NCI-H226 (cell line): ENCODE data around the gene CDKAL1.
A peak's percentile ranks its signal among the peaks of the same experiment; 100 is the strongest.

Experiments
- DNase-seq: peaks from one replicate; pipeline ENCODE4 v3.0.0-alpha.2; 2015

CDKAL1 gene

DNA sequence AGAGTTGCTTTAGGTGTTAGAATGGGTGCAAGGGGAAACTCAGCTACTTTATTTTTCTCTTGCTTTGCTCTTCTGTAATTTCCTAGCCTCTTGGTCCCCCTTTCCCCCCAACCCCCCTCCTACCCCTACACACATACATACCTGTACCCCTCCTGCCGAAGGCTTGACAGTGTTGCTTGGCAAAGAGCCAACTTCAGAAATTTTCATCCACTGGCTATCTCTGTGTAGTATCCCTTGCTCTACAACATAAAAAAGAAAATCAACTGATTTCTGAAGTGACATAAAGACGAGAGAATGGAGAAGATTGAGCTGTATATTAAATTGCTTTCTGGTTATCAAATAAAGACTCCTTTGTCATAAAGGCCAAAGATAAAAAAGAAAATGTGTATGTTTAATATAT is 561.2 kb downstream of the CDKAL1 start:
- DNase-seq = no peak

DNA sequence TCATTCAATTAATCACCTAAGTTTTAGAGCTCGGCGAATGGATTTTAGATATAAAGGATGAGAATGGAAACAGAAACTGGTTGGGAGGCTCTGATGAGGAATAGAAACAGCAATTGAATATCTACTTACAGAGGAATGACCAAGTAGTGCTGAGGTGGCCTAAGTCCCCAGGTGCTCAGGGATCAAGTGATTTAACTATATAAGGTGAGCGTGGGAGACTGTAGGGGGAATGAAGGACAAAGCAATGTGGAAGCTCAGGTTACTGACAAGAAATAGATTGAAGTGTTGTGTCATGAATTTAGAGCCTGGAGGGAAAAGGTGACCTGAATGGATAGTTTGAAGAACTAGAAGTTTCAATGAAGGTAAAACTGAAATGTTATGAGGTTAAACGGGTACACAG is 563.9 kb downstream of the CDKAL1 start:
- DNase-seq = no peak

DNA sequence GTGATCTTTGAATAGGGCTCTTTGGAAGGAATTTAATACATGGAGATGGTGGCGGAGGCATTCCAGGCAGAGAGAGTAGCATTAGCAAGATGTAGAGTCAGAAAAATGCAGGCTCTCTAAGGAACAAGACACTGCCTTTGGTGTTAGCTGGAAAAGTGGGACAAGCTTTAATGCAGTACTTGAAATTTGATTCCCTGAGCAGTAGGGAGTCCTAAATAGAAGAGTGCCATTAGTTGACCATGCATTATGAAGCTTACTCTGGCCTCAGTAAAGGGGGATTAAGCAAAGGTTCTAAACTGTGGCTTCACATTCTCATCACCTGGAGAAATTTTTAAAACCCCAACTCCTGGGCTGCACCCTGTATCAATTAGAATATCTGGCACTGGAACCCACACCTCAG is 564.5 kb downstream of the CDKAL1 start:
- no peak for DNase-seq

DNA sequence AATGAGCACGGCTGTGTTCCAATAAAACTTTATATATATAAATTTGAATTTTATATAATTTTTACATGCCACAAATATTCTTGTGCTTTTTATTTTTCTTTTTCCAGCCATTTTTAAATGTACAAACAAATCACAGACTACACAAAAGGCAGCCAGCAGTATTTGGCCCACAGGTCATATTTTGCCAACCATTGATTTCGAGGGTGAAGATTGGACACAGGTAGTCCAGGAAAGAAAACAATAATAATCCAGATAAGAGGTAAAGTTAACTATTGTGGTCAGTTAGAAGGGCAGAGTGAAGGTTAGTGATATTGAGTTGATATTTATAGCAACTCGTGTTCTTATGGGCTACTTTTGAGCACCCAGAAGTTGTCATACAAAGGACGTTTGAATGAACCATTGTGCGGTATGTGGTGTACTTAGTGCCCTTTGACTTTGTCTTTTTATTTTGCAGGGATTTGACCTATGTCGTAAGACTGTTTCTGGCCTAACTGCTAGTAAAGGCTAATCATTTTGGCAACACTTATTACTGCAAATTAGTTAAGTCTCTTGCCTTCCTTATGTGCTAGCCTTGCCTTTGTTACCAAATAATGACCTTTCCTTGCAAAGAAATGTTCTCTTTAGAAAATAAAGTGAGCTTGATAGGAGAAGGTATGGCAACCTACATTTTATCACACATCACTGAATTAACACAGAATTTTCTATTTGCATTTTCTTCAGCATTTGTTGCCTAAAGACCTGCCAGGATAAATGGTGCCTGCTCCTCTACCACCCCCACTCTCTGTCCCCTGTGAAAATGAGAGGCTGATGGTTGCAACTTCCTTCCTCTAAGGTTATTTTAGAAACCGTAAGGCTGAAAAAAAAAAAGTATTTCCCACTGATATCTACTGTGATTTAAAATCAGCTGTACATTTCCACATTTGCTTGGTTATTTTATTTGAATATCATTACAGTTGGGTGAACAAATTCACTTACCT is 565.4 kb downstream of the CDKAL1 start:
- DNase-seq = no peak

DNA sequence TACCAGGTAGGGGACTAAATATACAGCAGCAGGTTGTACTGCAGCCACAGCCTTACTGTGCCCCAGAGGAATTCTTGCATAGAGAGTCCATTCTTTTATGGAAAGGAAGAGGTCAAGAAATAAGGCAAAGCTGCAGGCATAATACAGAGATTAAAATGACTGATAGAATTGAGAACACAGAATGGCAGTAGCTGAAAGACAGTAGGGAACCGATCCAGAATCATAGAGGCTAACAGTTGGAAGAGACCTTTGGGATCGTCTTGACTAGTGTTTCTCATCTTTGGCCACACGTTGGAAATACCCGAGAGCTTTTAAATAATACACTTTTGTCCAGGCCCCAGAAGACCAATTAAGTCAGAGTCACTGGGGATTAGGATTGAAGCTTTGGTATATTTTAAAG is 566.7 kb downstream of the CDKAL1 start:
- DNase-seq = no peak

DNA sequence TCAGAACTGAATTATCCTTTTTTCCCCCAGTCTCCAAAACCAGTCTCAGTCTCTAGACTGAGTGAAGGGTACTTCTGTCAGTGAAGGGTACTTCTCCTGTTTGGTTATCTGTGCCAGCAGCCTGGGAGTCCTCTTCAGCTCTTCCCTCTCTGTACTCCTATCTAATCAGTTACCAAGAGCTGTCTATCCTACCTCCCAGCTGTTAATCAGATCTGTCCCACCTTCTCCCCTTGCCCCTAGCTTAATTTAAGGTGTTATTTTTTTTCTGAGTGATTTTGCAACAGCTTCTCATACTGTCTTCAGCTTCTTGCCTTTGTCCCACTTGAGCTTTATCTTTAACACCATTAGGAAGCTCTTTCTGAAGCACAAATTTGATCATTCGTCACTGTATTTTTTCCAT is 567.4 kb downstream of the CDKAL1 start:
- no peak for DNase-seq

DNA sequence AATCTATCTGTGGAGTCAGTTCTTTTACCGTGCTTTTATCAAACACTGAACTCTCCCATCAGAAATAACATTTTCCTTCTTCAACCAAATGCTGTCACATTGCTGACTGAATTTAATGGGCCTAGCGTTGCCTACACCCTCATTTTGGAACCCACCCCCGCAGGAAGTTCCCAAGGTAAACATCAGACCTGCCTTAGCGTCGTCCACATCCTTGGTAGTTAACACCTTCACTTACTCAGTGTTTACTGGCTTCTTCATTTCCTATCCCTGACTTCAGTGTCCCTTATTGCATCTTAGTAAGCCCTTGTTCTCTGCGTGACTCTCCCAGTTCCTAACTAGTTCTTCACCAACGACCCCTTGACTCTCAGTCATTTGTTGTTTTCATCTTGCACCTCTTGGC is 567.9 kb downstream of the CDKAL1 start:
- DNase-seq = no peak

DNA sequence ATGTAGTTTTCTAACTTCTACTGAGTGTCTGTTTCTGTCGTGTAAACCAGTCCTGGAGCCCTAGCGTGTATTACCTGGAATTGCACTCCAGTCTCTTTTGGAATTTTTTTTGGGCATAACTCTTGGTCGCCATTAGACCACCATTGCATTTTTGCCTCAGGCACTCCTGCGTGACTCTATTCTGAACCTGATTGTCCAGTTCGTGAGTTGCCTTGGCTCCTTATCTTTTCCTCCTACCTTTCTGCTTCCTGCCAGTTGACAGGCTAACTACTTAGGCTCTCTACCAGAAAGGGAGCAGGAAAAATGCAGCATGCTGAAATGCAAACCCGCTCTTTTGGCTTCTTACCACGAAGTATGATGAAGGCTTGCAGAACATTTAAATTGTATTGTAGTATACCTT is 568.4 kb downstream of the CDKAL1 start:
- no peak for DNase-seq

DNA sequence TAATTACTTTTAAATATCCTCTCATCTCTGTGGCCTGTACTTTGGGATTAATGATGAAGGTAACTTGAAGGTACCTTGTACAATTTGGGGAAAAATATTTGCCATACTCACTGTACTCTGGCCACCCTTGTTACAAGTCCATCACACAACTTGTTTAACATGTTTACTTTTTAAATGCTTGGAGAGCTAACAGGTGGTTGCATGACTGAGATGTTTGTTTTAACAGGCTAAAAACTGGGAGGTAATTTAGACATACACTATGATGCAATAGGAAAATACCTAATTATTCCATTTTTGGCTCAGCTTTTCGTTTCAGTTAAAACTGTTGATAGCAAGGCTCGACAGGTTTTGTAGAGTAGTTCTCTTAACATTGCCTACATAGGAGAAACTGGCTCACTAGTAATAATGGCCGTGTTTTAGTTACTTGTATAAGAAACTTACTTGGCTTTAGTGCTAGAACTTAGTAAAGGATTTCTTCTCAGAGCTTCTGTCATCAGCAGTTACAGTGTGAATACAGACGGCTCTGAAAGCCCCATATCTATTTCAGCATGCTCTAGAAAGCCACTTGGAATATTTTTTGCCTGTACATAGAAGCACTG is 569.5 kb downstream of the CDKAL1 start:
- DNase-seq = no peak

DNA sequence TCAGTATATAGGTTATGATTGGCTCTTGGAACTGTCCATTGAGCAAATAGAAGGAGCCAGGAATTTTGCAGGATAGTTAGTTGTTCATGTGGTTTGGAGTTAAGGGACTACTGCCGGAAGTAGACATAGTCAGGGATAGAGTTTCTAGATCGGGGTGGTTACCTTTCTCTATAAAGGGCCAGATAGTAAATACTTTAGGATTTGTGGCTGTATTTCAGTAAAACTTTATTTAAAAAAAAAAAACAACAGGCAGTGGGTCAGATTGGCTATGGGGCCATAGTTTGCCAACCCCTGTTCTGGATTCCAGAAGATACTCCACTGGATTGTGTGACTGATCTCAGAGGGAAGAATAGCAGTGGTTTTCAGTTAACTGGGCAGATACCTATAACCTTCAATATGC is 570.0 kb downstream of the CDKAL1 start:
- DNase-seq = no peak

DNA sequence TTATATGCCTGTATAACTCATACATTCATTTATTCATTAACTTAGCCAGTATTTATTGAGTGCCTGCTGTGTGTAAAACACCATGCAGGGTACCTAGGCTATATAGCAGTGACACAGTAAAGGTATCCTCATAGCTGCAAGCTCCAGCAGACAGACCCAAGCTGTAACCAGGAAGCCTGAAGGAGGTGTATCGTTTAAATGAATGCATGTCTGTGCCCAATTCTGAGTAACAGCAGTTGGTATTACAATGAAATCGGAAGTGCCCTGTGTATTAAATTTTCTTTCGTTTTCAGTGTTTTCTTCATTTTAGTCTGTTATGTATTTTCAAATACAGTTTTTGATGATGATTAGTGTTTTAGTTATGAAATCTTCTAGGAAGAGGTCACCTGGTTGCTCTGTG is 573.5 kb downstream of the CDKAL1 start:
- DNase-seq = no peak

DNA sequence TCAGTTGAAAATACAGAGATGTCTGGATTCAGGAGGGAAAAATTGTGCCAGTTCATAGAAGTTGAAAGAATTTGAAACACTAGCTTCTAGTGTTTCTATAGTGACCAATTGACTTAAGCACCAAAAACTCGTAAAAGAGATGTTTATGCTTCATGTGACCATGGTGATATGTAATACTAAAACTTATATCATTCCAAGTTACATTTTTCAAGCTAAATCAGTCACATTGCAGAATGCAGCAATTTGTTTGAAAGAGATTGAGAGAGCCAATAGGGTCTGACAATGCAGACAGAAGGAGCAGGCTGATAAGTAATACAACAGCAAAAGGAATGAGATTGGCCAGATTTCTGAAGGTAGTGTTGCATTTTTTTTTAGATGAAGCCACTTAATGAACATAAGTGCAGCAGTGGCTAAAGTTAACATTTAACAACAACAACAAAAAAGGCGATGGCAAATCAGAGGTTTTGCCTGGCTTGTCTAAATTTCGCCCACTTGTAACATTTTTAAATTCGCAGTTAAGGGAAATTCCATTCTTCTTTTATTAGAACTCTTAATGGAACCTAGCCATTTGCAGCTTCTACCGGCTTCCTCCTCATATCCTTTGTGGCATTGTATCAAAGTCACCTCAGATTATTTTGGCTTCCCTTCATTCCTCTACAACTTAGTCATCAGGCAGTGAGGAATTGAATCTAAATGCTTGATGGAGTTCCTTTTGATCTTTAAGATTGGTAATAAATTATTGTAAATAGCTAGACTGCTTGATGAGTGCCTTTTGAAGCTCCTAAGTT is 575.3 kb downstream of the CDKAL1 start:
- DNase-seq = peak; percentile 67

DNA sequence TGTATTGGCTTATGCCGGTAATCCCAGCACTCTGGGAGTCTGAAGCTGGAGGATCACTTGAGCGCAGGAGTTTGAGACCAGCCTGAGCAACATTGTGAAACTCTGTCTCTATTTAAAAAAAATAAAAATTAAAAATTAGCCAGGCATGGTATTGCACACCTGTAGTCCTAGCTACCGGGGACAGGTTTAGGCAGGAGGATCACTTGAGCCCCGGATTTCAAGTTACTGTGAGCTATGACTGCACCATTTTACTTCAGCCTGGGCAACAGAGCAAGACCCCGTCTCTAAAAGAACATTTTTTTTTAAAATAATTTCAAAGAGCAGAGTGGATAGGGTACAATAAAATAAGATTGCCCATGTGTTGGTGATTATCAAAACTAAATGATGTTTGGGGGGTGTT is 576.4 kb downstream of the CDKAL1 start:
- DNase-seq = no peak

DNA sequence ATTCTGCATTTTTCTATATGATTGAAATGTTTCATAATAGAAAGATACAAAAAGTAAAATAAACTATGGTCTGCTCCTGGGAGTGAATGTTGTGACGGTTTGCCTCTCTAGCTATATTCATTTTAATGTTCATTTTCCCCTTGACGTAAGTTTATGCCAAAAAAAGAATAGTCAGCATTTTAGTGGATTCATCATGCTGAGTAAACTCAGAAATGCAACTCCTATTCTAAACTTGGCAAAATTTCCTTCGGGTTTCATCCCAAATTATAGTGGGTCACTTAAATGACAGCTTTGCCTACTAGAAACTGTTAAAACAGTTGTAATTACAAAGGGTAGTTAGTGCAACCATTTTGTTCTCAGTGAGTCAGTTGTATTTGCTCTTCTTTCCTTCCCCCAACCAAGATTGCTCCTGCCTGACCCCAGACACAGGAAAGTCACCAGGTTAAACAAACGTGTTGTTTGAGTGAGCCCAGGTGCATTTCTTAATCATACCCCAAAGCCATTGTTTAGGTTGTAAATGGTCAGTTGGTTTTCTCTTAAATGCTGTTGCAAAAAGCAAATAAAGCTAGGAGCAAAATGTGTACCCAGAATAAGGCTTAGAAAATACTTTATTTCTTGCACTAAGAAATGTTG is 577.0 kb downstream of the CDKAL1 start:
- no peak for DNase-seq

DNA sequence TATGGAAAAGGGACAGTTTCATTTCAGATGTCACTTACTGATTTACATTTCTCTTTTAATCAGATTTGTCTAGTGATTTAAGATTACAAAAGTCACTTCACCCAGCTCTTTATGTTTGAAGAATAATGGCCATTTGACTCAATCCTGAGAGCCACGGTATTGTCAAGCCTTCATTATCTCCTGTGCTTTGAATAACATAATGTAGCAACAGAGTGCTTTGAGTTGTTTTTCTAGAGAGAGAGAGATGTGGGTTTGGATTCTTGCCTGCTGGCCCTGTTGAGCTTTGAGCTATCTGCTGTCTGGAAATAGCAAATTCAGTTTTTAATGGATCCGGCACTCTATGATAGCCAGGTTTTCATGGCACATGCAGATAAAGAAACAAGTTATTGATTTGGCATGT is 580.9 kb downstream of the CDKAL1 start:
- peak; percentile 31 for DNase-seq

DNA sequence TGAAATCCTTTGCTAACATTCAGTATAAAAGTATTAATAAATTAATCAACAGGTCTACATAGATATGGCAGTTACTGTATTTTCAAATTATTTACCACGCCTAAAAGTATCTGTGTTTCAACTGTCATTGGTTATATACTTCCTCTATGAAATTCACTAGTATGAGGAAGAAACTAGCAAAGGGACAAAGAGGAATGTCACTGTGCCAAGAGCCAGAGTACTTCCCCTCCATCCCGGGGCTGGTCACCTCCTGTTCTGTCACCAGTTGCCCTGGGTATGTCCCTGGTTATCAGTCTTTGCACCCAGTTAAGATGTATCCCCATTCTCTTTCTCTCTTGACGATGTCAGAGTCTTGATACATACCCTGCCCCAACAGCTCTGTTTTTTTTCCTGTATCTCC is 582.5 kb downstream of the CDKAL1 start:
- DNase-seq = no peak

DNA sequence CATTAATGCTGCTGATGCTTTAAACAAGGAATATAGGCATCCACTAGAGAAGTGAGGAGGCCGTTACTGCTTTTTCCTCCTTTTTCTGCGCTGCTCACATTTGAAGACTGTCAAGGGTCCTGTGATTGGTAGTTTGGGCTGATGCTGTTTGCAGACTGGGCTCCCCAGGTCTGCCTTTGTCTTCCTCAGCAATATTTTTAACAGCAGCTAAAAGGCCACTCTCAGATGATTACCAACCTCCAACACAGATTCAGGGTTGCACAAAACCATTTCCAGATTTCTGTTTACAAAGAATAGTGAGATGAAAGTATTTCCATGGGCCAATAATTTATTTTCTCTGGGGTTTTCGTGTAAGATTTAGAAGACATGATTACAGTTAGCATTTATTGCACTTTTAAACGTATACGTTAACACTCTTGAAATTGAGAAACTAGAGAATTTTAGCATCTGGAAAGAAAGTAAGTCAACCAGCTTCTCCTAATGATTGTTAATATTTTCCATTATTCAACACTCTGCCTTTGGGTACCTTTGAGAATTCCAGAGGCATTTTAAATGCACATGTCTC is 584.0 kb downstream of the CDKAL1 start:
- no peak for DNase-seq

DNA sequence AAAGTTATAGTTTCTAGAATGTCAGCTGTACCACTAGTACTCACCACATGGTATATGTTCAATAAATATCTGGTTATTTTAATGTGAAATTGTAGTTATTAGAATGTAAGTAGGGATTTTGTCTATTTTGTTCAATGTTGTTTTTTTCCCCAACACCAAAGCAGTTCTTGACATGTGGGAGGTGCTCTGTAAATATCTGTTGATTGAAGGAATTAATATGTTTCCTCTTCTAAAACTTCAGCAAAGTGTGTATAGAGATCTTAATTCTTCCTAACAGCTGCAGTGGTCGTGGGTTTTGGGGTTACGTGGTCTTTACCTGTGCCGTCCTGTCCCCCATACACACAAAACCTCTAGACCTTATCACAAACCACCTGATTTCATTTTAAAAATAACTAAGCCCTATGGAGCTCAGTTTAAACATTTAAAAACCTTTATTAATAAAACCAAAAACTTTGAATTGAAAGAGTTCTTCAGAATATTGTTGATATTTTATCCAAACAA is 587.4 kb downstream of the CDKAL1 start:
- no peak for DNase-seq

DNA sequence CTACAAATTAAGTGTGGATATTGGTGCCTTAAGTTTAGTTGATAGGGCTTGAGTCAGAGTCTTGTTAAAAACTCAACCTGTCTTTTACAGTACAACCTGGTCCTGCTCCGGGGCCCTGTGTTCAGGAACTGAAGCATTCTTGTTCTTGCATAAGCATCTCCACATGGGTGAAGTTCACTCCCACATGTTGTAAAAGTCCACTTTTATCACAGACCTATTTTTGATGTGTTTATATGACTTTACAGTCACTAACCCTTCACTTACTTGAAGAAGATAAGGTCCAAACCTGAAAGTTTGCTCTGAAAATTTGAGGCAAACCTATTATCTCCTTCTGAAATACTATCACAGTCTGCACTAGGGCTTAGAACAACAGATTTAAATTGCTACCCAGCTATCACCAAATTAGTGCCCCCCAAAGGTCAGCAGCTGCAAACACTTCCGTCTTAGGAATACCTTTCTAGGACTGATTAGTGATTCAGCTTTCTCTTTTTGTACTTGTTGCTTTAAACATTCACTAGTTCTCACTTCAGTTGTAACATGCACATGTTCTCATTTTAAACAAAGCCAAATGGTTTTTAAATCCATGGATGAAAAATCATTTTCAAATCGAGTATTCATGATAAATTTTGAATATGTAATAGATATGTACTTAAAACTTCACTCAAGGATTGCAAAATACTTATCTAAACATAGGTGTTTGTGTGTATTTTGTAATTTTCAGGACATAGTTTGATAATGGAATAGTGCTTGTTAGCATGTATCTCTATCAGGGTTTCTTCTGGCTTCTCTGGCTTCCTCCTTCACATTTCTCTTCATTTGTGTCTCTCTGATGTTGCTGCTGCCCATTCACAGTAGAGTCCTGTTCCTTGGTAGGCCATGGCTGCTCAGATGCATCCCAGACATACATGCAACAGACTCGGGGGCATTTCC is 589.5 kb downstream of the CDKAL1 start:
- DNase-seq = no peak

DNA sequence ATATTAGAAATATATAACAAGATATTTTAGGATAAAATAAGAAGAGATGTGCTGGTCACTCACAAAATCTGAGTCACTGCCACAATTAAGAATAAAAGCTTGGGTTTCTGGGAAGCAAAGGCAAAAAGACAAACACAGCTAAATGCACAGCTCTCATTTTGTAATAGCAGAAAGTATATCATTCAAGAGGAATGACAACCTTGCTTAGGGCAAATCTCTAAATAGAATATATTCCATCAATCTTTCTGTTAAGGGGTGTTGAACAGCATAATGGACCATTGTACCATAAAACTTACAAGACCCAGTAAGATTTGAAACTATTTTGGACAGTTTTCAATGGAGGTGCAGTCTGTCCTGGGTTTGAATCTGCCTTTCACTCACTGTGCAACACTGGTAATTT is 594.3 kb downstream of the CDKAL1 start:
- DNase-seq = no peak

DNA sequence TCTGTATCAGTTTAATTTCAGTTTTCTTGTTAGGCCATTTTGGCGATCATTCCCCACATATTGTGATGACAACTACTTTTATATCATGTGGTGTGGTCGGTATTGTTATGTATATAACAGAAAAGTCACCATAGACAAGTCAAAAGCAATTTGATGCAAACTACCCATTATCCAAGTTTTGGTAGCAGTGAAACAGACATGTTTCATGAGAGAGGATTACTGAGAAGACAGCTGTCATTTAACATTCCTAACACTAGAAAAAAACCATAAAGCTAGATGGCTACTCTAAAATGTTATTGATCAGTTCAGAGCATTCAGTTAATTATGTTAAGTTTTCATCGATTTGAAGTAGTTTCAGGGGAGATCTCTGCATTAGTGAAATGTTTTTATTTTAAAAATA is 597.1 kb downstream of the CDKAL1 start:
- no peak for DNase-seq

DNA sequence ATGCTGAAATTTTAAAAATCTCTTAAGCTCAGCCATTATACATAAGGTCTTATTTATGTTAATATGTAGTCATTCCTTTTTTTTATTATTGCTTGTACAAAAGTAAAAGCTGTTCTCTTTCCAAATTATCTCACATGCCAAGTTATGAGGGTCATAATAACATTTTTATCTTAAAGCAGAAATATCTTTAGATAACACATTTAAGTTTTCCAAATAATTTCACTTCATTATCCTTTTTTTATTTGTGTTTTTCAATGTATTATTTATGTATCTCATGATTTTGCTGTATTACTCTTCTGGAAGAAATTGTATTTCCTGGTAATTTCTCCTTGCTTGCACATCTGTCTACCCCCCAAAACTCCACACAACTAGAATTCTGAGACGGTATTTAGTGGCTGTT is 598.2 kb downstream of the CDKAL1 start:
- DNase-seq = no peak
